ENCODE results near the gene CTNND2.

CTNND2 gene

GRCh38 chr5:11171236-11171635, 733.0 kb downstream of the CTNND2 start:
- DNase-seq (ENCODE audit: low read depth): no peak

GRCh38 chr5:11166923-11167322, 737.3 kb downstream of the CTNND2 start:
- no peak for DNase-seq (ENCODE audit: low read depth)

- DNase-seq (ENCODE audit: low read depth): no peak
Observed at GRCh38 chr5:11164531-11165294, 739.5 kb downstream of the CTNND2 start.

GRCh38 chr5:11157132-11157531, 747.1 kb downstream of the CTNND2 start:
- DNase-seq (ENCODE audit: low read depth): no peak

- no peak for DNase-seq (ENCODE audit: low read depth)
Observed at GRCh38 chr5:11153670-11154382, 750.4 kb downstream of the CTNND2 start.

GRCh38 chr5:11152368-11152767, 751.9 kb downstream of the CTNND2 start:
- no peak for DNase-seq (ENCODE audit: low read depth)

GRCh38 chr5:11150976-11151375, 753.3 kb downstream of the CTNND2 start:
- DNase-seq (ENCODE audit: low read depth): no peak

GRCh38 chr5:11148810-11149539, 755.3 kb downstream of the CTNND2 start:
- DNase-seq (ENCODE audit: low read depth): no peak

GRCh38 chr5:11146171-11146570, 758.1 kb downstream of the CTNND2 start:
- DNase-seq (ENCODE audit: low read depth): no peak

- DNase-seq (ENCODE audit: low read depth): no peak
Observed at GRCh38 chr5:11143456-11144267, 760.6 kb downstream of the CTNND2 start.

- no peak for DNase-seq (ENCODE audit: low read depth)
Observed at GRCh38 chr5:11139217-11139865, 764.9 kb downstream of the CTNND2 start.

GRCh38 chr5:11130131-11130530, 774.1 kb downstream of the CTNND2 start:
- no peak for DNase-seq (ENCODE audit: low read depth)

GRCh38 chr5:11128021-11128420, 776.2 kb downstream of the CTNND2 start:
- no peak for DNase-seq (ENCODE audit: low read depth)

- no peak for DNase-seq (ENCODE audit: low read depth)
Observed at GRCh38 chr5:11126844-11127243, 777.4 kb downstream of the CTNND2 start.

GRCh38 chr5:11121885-11122284, 782.4 kb downstream of the CTNND2 start:
- no peak for DNase-seq (ENCODE audit: low read depth)

GRCh38 chr5:11110128-11110527, 794.1 kb downstream of the CTNND2 start:
- DNase-seq (ENCODE audit: low read depth): no peak

GRCh38 chr5:11105696-11106095, 798.5 kb downstream of the CTNND2 start:
- DNase-seq (ENCODE audit: low read depth): no peak

GRCh38 chr5:11104651-11105112, 799.6 kb downstream of the CTNND2 start:
- no peak for DNase-seq (ENCODE audit: low read depth)

- DNase-seq (ENCODE audit: low read depth): no peak
Observed at GRCh38 chr5:11104210-11104609, 800.0 kb downstream of the CTNND2 start.

- DNase-seq (ENCODE audit: low read depth): no peak
Observed at GRCh38 chr5:11084111-11084510, 820.1 kb downstream of the CTNND2 start.

- DNase-seq (ENCODE audit: low read depth): no peak
Observed at GRCh38 chr5:11082404-11082945, 821.8 kb downstream of the CTNND2 start.
